ENCODE results near the gene ADAMTS6.
"Not testable (repeated sequence)": the region's sequence is repeated elsewhere in the genome, so short reads cannot be mapped to it uniquely, and the experiment has no call there.

ADAMTS6 gene

GRCh38 chr5:65186646-65187227 lies 295.0 kb downstream of the ADAMTS6 start:
- no peaks in the 10 kb centered on the region for H4K20me1 ChIP-seq (ENCODE audit: insufficient read depth, low read length)
- no peak for DNase-seq
- H3K9me3 ChIP-seq (ENCODE audit: insufficient read depth, low read length, severe bottlenecking), result no peaks in the 10 kb centered on the region
- H3K9ac ChIP-seq (ENCODE audit: low read depth, low read length), result no peak overlapping the region
- ATAC-seq (ENCODE audit: insufficient read depth, low read depth), result no peak
- no peaks in the 10 kb centered on the region for H3K79me2 ChIP-seq (ENCODE audit: insufficient read depth, low read length)
- H3K27me3 ChIP-seq (ENCODE audit: insufficient read depth, low read length, poor library complexity), result no peaks in the 10 kb centered on the region
- no peaks in the 10 kb centered on the region for H3K36me3 ChIP-seq (ENCODE audit: insufficient read depth, low read length)
- H3K4me2 ChIP-seq (ENCODE audit: insufficient read depth, low read length), result no peak overlapping the region
- no peak overlapping the region for H3K4me3 ChIP-seq (ENCODE audit: low read depth in 1 of 2, low read length in 2 of 2)
- H2AFZ ChIP-seq (ENCODE audit: low read depth, low read length), result no peak overlapping the region
- TF ChIP-seq CTCF (IDR thresholded peaks at IDR 0.05; ENCODE audit: borderline replicate concordance, extremely low read depth, low read length, poor library complexity, severe bottlenecking), result no peak
- TF ChIP-seq EZH2 (IDR thresholded peaks at IDR 0.05; ENCODE audit: borderline replicate concordance, low read depth, low read length, severe bottlenecking), result no peak
- no peak overlapping the region for H3K27ac ChIP-seq (ENCODE audit: low read length)
- H3K4me1 ChIP-seq (ENCODE audit: insufficient read depth, low read length), result no peaks in the 10 kb centered on the region; the same call in 1 of the 2 replicates

- Histone ChIP-seq H3K4me1 (ENCODE audit: insufficient read depth, low read length) (no peaks in the 10 kb centered on the region), H2AFZ (ENCODE audit: low read depth, low read length) (no peak overlapping the region), H4K20me1 (ENCODE audit: insufficient read depth, low read length) (no peaks in the 10 kb centered on the region), H3K4me2 (ENCODE audit: insufficient read depth, low read length) (no peak overlapping the region), H3K79me2 (ENCODE audit: insufficient read depth, low read length) (no peaks in the 10 kb centered on the region), H3K4me3 (ENCODE audit: low read depth in 1 of 2, low read length in 2 of 2) (no peak overlapping the region), H3K9ac (ENCODE audit: low read depth, low read length) (no peak overlapping the region), H3K9me3 (ENCODE audit: insufficient read depth, low read length, severe bottlenecking) (no peaks in the 10 kb centered on the region), H3K27ac (ENCODE audit: low read length) (no peak overlapping the region), H3K27me3 (ENCODE audit: insufficient read depth, low read length, poor library complexity) (no peaks in the 10 kb centered on the region), H3K36me3 (ENCODE audit: insufficient read depth, low read length) (no peaks in the 10 kb centered on the region)
- no peak for DNase-seq
- no peak for ATAC-seq (ENCODE audit: insufficient read depth, low read depth)
- TF ChIP-seq CTCF (IDR thresholded peaks at IDR 0.05; ENCODE audit: borderline replicate concordance, extremely low read depth, low read length, poor library complexity, severe bottlenecking) (no peak), EZH2 (IDR thresholded peaks at IDR 0.05; ENCODE audit: borderline replicate concordance, low read depth, low read length, severe bottlenecking) (no peak)
Measured at GRCh38 chr5:65185468-65185867, 296.3 kb downstream of the ADAMTS6 start.

GRCh38 chr5:65184780-65185179 lies 296.9 kb downstream of the ADAMTS6 start:
- Histone ChIP-seq H3K27ac (ENCODE audit: low read length) (no peak overlapping the region), H2AFZ (ENCODE audit: low read depth, low read length) (no peak overlapping the region), H3K4me1 (ENCODE audit: insufficient read depth, low read length) (no peaks in the 10 kb centered on the region), H3K9ac (ENCODE audit: low read depth, low read length) (no peak overlapping the region), H3K79me2 (ENCODE audit: insufficient read depth, low read length) (no peaks in the 10 kb centered on the region), H4K20me1 (ENCODE audit: insufficient read depth, low read length) (no peaks in the 10 kb centered on the region), H3K36me3 (ENCODE audit: insufficient read depth, low read length) (no peaks in the 10 kb centered on the region), H3K27me3 (ENCODE audit: insufficient read depth, low read length, poor library complexity) (no peaks in the 10 kb centered on the region), H3K4me2 (ENCODE audit: insufficient read depth, low read length) (no peak overlapping the region), H3K4me3 (ENCODE audit: low read depth in 1 of 2, low read length in 2 of 2) (no peak overlapping the region), H3K9me3 (ENCODE audit: insufficient read depth, low read length, severe bottlenecking) (no peaks in the 10 kb centered on the region)
- TF ChIP-seq EZH2 (IDR thresholded peaks at IDR 0.05; ENCODE audit: borderline replicate concordance, low read depth, low read length, severe bottlenecking) (no peak), CTCF (IDR thresholded peaks at IDR 0.05; ENCODE audit: borderline replicate concordance, extremely low read depth, low read length, poor library complexity, severe bottlenecking) (no peak)
- no peak for DNase-seq
- no peak for ATAC-seq (ENCODE audit: insufficient read depth, low read depth)

GRCh38 chr5:65174231-65174630 lies 307.5 kb downstream of the ADAMTS6 start:
- not testable (repeated sequence) for H3K4me3 ChIP-seq (ENCODE audit: low read depth in 1 of 2, low read length in 2 of 2); H3K9me3 ChIP-seq (ENCODE audit: insufficient read depth, low read length, severe bottlenecking); H3K36me3 ChIP-seq (ENCODE audit: insufficient read depth, low read length); H3K4me2 ChIP-seq (ENCODE audit: insufficient read depth, low read length); H4K20me1 ChIP-seq (ENCODE audit: insufficient read depth, low read length); H3K9ac ChIP-seq (ENCODE audit: low read depth, low read length); H3K27ac ChIP-seq (ENCODE audit: low read length); H2AFZ ChIP-seq (ENCODE audit: low read depth, low read length); DNase-seq; ATAC-seq (ENCODE audit: insufficient read depth, low read depth); H3K79me2 ChIP-seq (ENCODE audit: insufficient read depth, low read length); H3K4me1 ChIP-seq (ENCODE audit: insufficient read depth, low read length); H3K27me3 ChIP-seq (ENCODE audit: insufficient read depth, low read length, poor library complexity)
